Endothelial cell of umbilical vein (primary cell): ENCODE measurements around the gene PRRC1. TPM values are rescaled to one million over a fixed set of nuclear protein-coding genes. Genes with fewer than 3 reads are reported as not detected.

Experiments used
- BruUV-seq: library from RNA; stranded (reverse); fragments of 400-500 nt; replicated peaks from 2 replicates; lab custom pipeline; 2021; lab: Mats Ljungman, UMichigan
- CTCF ChIA-PET: fragments of 300-600, 350-600 bp; sonication (Branson Sonifier 250); formaldehyde crosslinking; loops from one replicate; lab custom pipeline; 2021; ENCODE audit warnings: antibody characterized with exemption, inconsistent platforms; lab: Charles Lee
- POLR2A ChIA-PET: fragments of 300-600, 350-600 bp; sonication (Branson Sonifier 250); formaldehyde crosslinking; loops from one replicate; lab custom pipeline; 2021; ENCODE audit warnings: antibody characterized with exemption, inconsistent platforms; lab: Charles Lee
- DNase-seq: peaks from one replicate; pipeline ENCODE4 v3.0.0-alpha.2; 2011; ENCODE audit warnings: low read depth, low spot score
- FAIRE-seq: peaks from 2 replicates; lab custom pipeline; 2011; peaks lifted over from hg19 to GRCh38; lab: Jason Lieb, UNC
- H2AFZ ChIP-seq: 2 replicates; pipeline ENCODE4 v1.6.0; 2012; ENCODE audit warnings: low read depth, low read length, control low read depth, inconsistent platforms
- H3K27ac ChIP-seq: 2 replicates; pipeline ENCODE4 v1.5.1; 2011; ENCODE audit warnings: low read depth, mild to moderate bottlenecking, control low read depth, low read length, moderate library complexity; ENCODE audit not compliant: insufficient read depth
- H3K27me3 ChIP-seq, 2 experiments: 2 replicates each; pipeline versions ENCODE4 v1.6.0 to v1.6.1; 2011; ENCODE audit warnings: low read length in 2 of 2, mixed read lengths in 1 of 2; ENCODE audit not compliant: control insufficient read depth in 2 of 2, insufficient read depth in 2 of 2
- H3K36me3 ChIP-seq, 2 experiments: 2 replicates in 1 of 2; 3 replicates in 1 of 2; pipeline ENCODE4 v1.5.1; 2011; ENCODE audit warnings: low read length in 2 of 2, mild to moderate bottlenecking in 1 of 2, moderate library complexity in 1 of 2; ENCODE audit not compliant: control insufficient read depth in 2 of 2, insufficient read depth in 2 of 2; ENCODE audit errors: extremely low read depth in 1 of 2
- H3K4me1 ChIP-seq: 3 replicates; pipeline ENCODE4 v1.5.1; 2011; ENCODE audit warnings: mild to moderate bottlenecking, low read length; ENCODE audit not compliant: control insufficient read depth, insufficient read depth; ENCODE audit errors: extremely low read depth
- H3K4me2 ChIP-seq: 2 replicates; pipeline ENCODE4 v1.6.1; 2011; ENCODE audit warnings: low read length, control low read depth, mixed read lengths; ENCODE audit not compliant: insufficient read depth
- H3K4me3 ChIP-seq, 3 experiments: fragments of 200-600 bp in 1 of 3; sonication (generic), shearing (Covaris generic) in 1 of 3; replicated peaks in 1 of 3; 2 replicates each; pipeline ENCODE4 v1.5.1; 2011 to 2016; ENCODE audit warnings: control low read depth in 3 of 3, low read length in 3 of 3, mild to moderate bottlenecking in 2 of 3, inconsistent platforms in 1 of 3, low read depth in 1 of 3, moderate library complexity in 1 of 3; ENCODE audit not compliant: insufficient read depth in 1 of 3
- H3K79me2 ChIP-seq: 2 replicates; pipeline ENCODE4 v1.6.0; 2012; ENCODE audit warnings: low read length, inconsistent platforms; ENCODE audit not compliant: control insufficient read depth, insufficient read depth
- H3K9ac ChIP-seq: replicated peaks from 2 replicates; pipeline ENCODE3; 2011; ENCODE audit warnings: low read length, control low read depth; ENCODE audit not compliant: insufficient read depth; ENCODE audit errors: extremely low read depth
- H3K9me1 ChIP-seq: replicated peaks from 3 replicates; pipeline ENCODE4 v1.6.0; 2011; ENCODE audit warnings: mild to moderate bottlenecking, low read length; ENCODE audit not compliant: control insufficient read depth, insufficient read depth; ENCODE audit errors: extremely low read depth
- H3K9me3 ChIP-seq: replicated peaks from 2 replicates; pipeline ENCODE4 v1.5.1; 2012; ENCODE audit warnings: low read length, inconsistent platforms; ENCODE audit not compliant: control insufficient read depth, insufficient read depth
- H4K20me1 ChIP-seq: replicated peaks from 2 replicates; pipeline ENCODE3; 2011; ENCODE audit warnings: mild to moderate bottlenecking, low read length; ENCODE audit not compliant: control insufficient read depth, insufficient read depth; ENCODE audit errors: extremely low read depth
- CTCF ChIP-seq, 2 donors: IDR thresholded peaks; 1 replicate in 1 of 2; 2 replicates in 1 of 2; pipeline ENCODE4 v1.5.1; 2011; ENCODE audit warnings: low read length in 2 of 2, mild to moderate bottlenecking in 2 of 2, moderate library complexity in 2 of 2, control low read depth in 1 of 2, inconsistent platforms in 1 of 2, low read depth in 1 of 2; ENCODE audit not compliant: insufficient read depth in 1 of 2; ENCODE audit errors: extremely low read depth in 1 of 2
- EZH2 ChIP-seq: IDR thresholded peaks from 2 replicates; pipeline ENCODE4 v1.6.1; 2012; ENCODE audit warnings: borderline replicate concordance, low read depth, mild to moderate bottlenecking, moderate library complexity, low read length, inconsistent platforms; ENCODE audit not compliant: severe bottlenecking
- FOS ChIP-seq: IDR thresholded peaks from 2 replicates; pipeline ENCODE4 v1.6.1; 2011; ENCODE audit warnings: mild to moderate bottlenecking, low read length, moderate library complexity, borderline replicate concordance; ENCODE audit not compliant: insufficient read depth
- GATA2 ChIP-seq: IDR thresholded peaks from 2 replicates; pipeline ENCODE4 v1.7.0; 2011; ENCODE audit warnings: low read depth, mild to moderate bottlenecking, moderate library complexity, mixed read lengths, low read length; ENCODE audit not compliant: insufficient read length, insufficient read depth
- JUN ChIP-seq: IDR thresholded peaks from 2 replicates; pipeline ENCODE4 v1.6.1; 2011; ENCODE audit warnings: borderline replicate concordance, low read depth; ENCODE audit not compliant: insufficient read length, insufficient read depth
- MAX ChIP-seq: IDR thresholded peaks from 2 replicates; pipeline ENCODE4 v1.6.1; 2011; ENCODE audit not compliant: insufficient read depth, insufficient read length
- MYC ChIP-seq: IDR thresholded peaks from one replicate; pipeline ENCODE4 v1.6.1; 2011; ENCODE audit warnings: mild to moderate bottlenecking, low read depth, low read length
- POLR2A ChIP-seq: IDR thresholded peaks from 2 replicates; pipeline ENCODE4 v1.6.1; 2012; ENCODE audit warnings: low read depth, mild to moderate bottlenecking, control low read depth, low read length
- POLR2AphosphoS5 ChIP-seq: IDR thresholded peaks from 2 replicates; pipeline ENCODE4 v1.6.1; 2012; ENCODE audit warnings: low read depth, mild to moderate bottlenecking, control low read depth, low read length, moderate library complexity; ENCODE audit not compliant: insufficient read depth
- dilution Hi-C: fragments of 300-500 bp; cut with MboI; formaldehyde crosslinking; loops from one replicate; pipeline ENCODE4 v1.15.0; 2019; ENCODE audit warnings: low sequenced_read_pairs; ENCODE audit not compliant: extremely low pct_ligation_motif_present
- intact Hi-C: fragments of 100-400 bp; cut with micrococcal nuclease; formaldehyde crosslinking; loops from one replicate; pipeline ENCODE4 v1.10.0; 2022
- polyA plus RNA-seq, 4 experiments: library from polyadenylated mRNA; depleted of rRNA in 3 of 4; stranded (reverse) in 3 of 4; unstranded in 1 of 4; fragments of >200 nt; gene quantifications; 2 replicates each; pipeline versions ENCODE4 v1.2.1 to v1.2.3, GENCODE V29; 2011 to 2012; ENCODE audit warnings: missing spikeins in 1 of 4
- total RNA-seq: library from RNA; stranded (reverse); gene quantifications from 2 replicates; pipeline ENCODE4 v1.2.3, GENCODE V29; 2021

PRRC1 gene
- total and polyA plus RNA-seq, 2 donors (not counting 3 experiments of a cell fraction or from before 2014, with no cell fraction given): 64.4 to 77.6 TPM

GRCh38 chr5:127549551-127549950 lies 32.1 kb downstream of the PRRC1 start:
- H3K9me1 ChIP-seq: no peaks in the 10 kb centered on the region
- dilution Hi-C loops (no loop called here), intact Hi-C loops (no loop called here)
- no peaks in the 10 kb centered on the region for H3K4me1 ChIP-seq
- ChIA-PET POLR2A (no interaction called here), CTCF (interaction anchor here (1.0 to 2.0 kb wide), 2 partner anchors 12 to 15 kb away, joined by 3 to 10 read pairs; no protein-coding TSS in a partner anchor)
- no peak overlapping the region for H3K4me2 ChIP-seq
- H2AFZ ChIP-seq: no peak overlapping the region
- no peaks in the 10 kb centered on the region for H3K27me3 ChIP-seq
- FAIRE-seq (peak; percentile 8), DNase-seq (no peak)
- TF ChIP-seq JUN (no peak), POLR2A (no peak), FOS (no peak), MYC (no peak)
- peaks cover 7 to 22% of the 10 kb centered on the region in 2 experiments for H3K36me3 ChIP-seq
- H3K4me3 ChIP-seq: no peak overlapping the region
- BruUV-seq: no TSS peak
- no peak overlapping the region for H3K9ac ChIP-seq
- H4K20me1 ChIP-seq: peaks cover 5% of the 10 kb centered on the region
- H3K79me2 ChIP-seq: peaks cover 9% of the 10 kb centered on the region
- H3K27ac ChIP-seq: no peak overlapping the region
- no peaks in the 10 kb centered on the region for H3K9me3 ChIP-seq

- POLR2A ChIA-PET: no interaction called here
- no peak for DNase-seq
- Histone ChIP-seq H3K27ac (no peak overlapping the region), H4K20me1 (peaks cover 5% of the 10 kb centered on the region), H3K9me1 (no peaks in the 10 kb centered on the region), H2AFZ (no peak overlapping the region), H3K9ac (no peak overlapping the region), H3K4me3 (no peak overlapping the region), H3K27me3 (no peaks in the 10 kb centered on the region), H3K36me3 (peaks cover 7 to 22% of the 10 kb centered on the region in 2 experiments), H3K79me2 (peaks cover 7% of the 10 kb centered on the region), H3K4me2 (no peak overlapping the region), H3K4me1 (no peaks in the 10 kb centered on the region), H3K9me3 (no peaks in the 10 kb centered on the region)
- TF ChIP-seq FOS: no peak
- no peak for TF ChIP-seq MAX
- no peak for TF ChIP-seq CTCF (IDR thresholded peaks at IDR 0.05; ENCODE audit: extremely low read depth in 1 of 2, insufficient read depth in 1 of 2, low read depth in 1 of 2, low read length in 2 of 2)
- TF ChIP-seq EZH2: no peak
- TF ChIP-seq POLR2AphosphoS5: no peak
- no peak for TF ChIP-seq MYC
- TF ChIP-seq GATA2: no peak
- no peak for TF ChIP-seq JUN
- no peak for TF ChIP-seq POLR2A
- FAIRE-seq: no peak
- dilution Hi-C loops (no loop called here), intact Hi-C loops (no loop called here)
- CTCF ChIA-PET: interaction anchor here (1.0 to 2.0 kb wide), 3 partner anchors 13 to 14 kb away, joined by 3 to 10 read pairs (median 4); no protein-coding TSS in a partner anchor
- no TSS peak for BruUV-seq
These were observed 33.4 kb downstream of the PRRC1 start for GRCh38 chr5:127550652-127551409.
